Stimulated activated CD8-positive, alpha-beta memory T cell treated with anti-CD3 and anti-CD28 coated beads, Interleukin-15, amount 100 ng/mL, for 24 hours (primary cell): ENCODE results near the gene OR11G2.
"Not testable (repeated sequence)": the region's sequence is repeated elsewhere in the genome, so short reads cannot be mapped to it uniquely, and the experiment has no call there.

ENCODE experiments used
- DNase-seq: peaks from one replicate; pipeline ENCODE4 v3.0.0-alpha.2; 2020; ENCODE audit warnings: low read depth

Gene OR11G2

DNA sequence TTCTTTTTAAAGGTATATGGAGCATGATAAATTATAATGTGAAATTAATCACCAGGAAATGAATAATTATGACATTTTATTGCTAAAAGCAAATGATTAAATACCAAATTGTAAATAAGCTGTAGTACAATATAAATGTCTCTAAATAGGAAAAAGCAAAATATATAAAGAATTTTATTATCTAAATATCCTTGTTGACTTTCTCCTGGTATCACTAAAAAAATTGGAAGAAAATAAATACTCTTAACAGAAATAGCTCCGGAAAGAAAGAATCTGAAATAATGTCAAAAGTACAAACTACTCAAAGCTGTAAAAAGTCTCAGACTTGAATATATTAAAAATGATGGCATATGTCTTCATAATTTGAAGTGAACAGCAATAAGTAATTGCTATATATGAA, 38.0 kb downstream of the OR11G2 start, which contains the start of gene OR11H7:
Gene OR11H7 (plus strand): TSS at position 301 of the 400 bp plus-strand sequence.
- DNase-seq, result no peak

DNA sequence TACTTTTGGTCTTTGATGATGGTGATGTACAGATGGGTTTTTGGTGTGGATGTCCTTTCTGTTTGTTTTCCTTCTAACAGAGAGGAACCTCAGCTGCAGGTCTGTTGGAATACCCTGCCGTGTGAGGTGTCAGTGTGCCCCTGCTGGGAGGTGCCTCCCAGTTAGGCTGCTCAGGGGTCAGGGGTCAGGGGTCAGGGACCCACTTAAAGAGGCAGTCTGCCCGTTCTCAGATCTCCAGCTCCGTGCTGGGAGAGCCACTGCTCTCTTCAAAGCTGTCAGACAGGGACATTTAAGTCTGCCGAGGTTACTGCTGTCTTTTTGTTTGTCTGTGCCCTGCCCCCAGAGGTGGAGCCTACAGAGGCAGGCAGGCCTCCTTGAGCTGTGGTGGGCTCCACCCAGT, 44.7 kb downstream of the OR11G2 start:
- DNase-seq, result not testable (repeated sequence)

DNA sequence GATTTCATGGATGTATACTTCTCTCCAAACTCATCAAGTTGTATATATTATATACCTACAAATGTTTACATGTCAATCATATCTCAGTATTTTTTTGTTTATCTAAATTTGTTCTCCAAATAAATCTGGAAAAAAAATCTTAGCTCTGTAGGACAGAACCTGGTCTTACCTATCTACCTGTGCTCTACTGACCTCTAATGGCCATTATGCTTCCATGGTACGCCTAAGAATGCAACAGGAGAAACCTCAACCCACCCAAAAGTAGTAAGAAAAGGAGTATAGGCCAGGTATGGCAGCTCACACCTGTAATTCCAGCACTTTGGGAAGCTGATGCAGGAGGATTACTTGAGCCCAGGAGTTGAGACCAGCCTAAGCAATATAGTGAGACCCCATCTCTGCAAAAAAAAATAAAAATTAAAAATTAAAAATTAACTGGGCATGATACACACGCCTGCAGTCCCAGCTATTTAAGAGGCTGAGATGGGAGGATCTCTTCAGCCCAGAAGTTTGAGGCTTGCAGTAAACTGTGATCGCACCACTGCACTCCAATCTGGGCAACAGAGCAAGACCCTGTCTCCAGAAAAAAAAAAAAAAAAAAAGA, 57.0 kb downstream of the OR11G2 start:
- no peak for DNase-seq
